Stimulated activated CD4-positive, alpha-beta T cell treated with anti-CD3 and anti-CD28 coated beads, Interleukin-15, amount 100 ng/mL, for 1 hour (primary cell): ENCODE data around the gene FMO2.
"Not testable (repeated sequence)": the region's sequence is repeated elsewhere in the genome, so short reads cannot be mapped to it uniquely, and the experiment has no call there.

Experiments
- DNase-seq, 2 donors: peaks; one replicate each; pipeline ENCODE4 v3.0.0-alpha.2; 2020; ENCODE audit warnings: low read depth in 1 of 2, low spot score in 1 of 2

FMO2 gene

GRCh38 chr1:171218661-171219060 is 33.6 kb downstream of the FMO2 start:
- no peak for DNase-seq

- DNase-seq = no peak
Observed at GRCh38 chr1:171219346-171220080, 34.4 kb downstream of the FMO2 start.

GRCh38 chr1:171220081-171220420 is 35.0 kb downstream of the FMO2 start:
- no peak for DNase-seq

- DNase-seq = no peak
Observed at GRCh38 chr1:171220581-171221054, 35.5 kb downstream of the FMO2 start.

- no peak for DNase-seq
Observed at GRCh38 chr1:171221665-171222591, 36.8 kb downstream of the FMO2 start.

- DNase-seq = no peak
Observed at GRCh38 chr1:171222936-171223335, 37.8 kb downstream of the FMO2 start.

- DNase-seq = not testable (repeated sequence)
Observed at GRCh38 chr1:171224257-171224656, 39.2 kb downstream of the FMO2 start.

- DNase-seq = no peak
Observed at GRCh38 chr1:171226747-171227370, 41.8 kb downstream of the FMO2 start.

GRCh38 chr1:171231326-171231725 is 46.2 kb downstream of the FMO2 start:
- no peak for DNase-seq

- DNase-seq = no peak
Observed at GRCh38 chr1:171233183-171233582, 48.1 kb downstream of the FMO2 start.

GRCh38 chr1:171236231-171236630 is 51.1 kb downstream of the FMO2 start:
- DNase-seq = not testable (repeated sequence)

GRCh38 chr1:171243878-171244277 is 58.8 kb downstream of the FMO2 start:
- DNase-seq = no peak

- DNase-seq = no peak
Observed at GRCh38 chr1:171245458-171246064, 60.5 kb downstream of the FMO2 start.

- no peak for DNase-seq
Observed at GRCh38 chr1:171247501-171247900, 62.4 kb downstream of the FMO2 start.

- DNase-seq = no peak
Observed at GRCh38 chr1:171248302-171248701, 63.2 kb downstream of the FMO2 start, which contains the start of gene FMO1. Gene FMO1 (plus strand): TSS chr1:171248494. CDS start chr1:171258088, 9,594 bp downstream.

GRCh38 chr1:171248841-171249240 is 63.7 kb downstream of the FMO2 start:
- DNase-seq = no peak

GRCh38 chr1:171250263-171250662 is 65.2 kb downstream of the FMO2 start:
- no peak for DNase-seq

GRCh38 chr1:171251042-171251951 is 66.2 kb downstream of the FMO2 start:
- DNase-seq = peak in 1 of 2 donors; percentile 6

GRCh38 chr1:171251952-171252300 is 66.8 kb downstream of the FMO2 start:
- no peak for DNase-seq

GRCh38 chr1:171252482-171252881 is 67.4 kb downstream of the FMO2 start:
- DNase-seq = no peak
